Osteoblast (primary cell): ENCODE data around the gene TMOD1. TPM values are rescaled to one million over a fixed set of nuclear protein-coding genes. Genes with fewer than 3 reads are reported as not detected.

Source experiments
- DNase-seq: peaks from one replicate; pipeline ENCODE4 v3.0.0; 2011; ENCODE audit warnings: low spot score, mixed read lengths; ENCODE audit not compliant: insufficient read length; ENCODE audit errors: missing footprints
- H2AFZ ChIP-seq: 2 replicates; pipeline ENCODE4 v1.6.0; 2011; ENCODE audit warnings: mild to moderate bottlenecking, low read length
- H3K27ac ChIP-seq: 2 replicates; pipeline ENCODE4 v1.5.1; 2011; ENCODE audit warnings: mild to moderate bottlenecking, low read depth, low read length, moderate library complexity
- H3K27me3 ChIP-seq: 2 replicates; pipeline ENCODE4 v1.6.0; 2012; ENCODE audit warnings: mild to moderate bottlenecking, control low read depth, inconsistent platforms, low read length, moderate library complexity; ENCODE audit not compliant: insufficient read depth
- H3K36me3 ChIP-seq: 2 replicates; pipeline ENCODE4 v1.5.1; 2011; ENCODE audit warnings: mild to moderate bottlenecking, low read length, control low read depth, moderate library complexity; ENCODE audit not compliant: insufficient read depth
- H3K4me1 ChIP-seq: 2 replicates; pipeline ENCODE4 v1.5.1; 2011; ENCODE audit warnings: mild to moderate bottlenecking, low read length, control low read depth, moderate library complexity; ENCODE audit not compliant: insufficient read depth
- H3K4me2 ChIP-seq: 2 replicates; pipeline ENCODE4 v1.6.0; 2011; ENCODE audit warnings: mild to moderate bottlenecking, low read length; ENCODE audit not compliant: insufficient read depth
- H3K4me3 ChIP-seq: fragments of 200-600 bp; sonication (generic); 3 replicates; pipeline ENCODE4 v1.5.1; 2012; ENCODE audit warnings: mild to moderate bottlenecking, low read length, inconsistent platforms; ENCODE audit not compliant: insufficient read depth
- H3K79me2 ChIP-seq: 2 replicates; pipeline ENCODE4 v1.6.0; 2012; ENCODE audit warnings: mild to moderate bottlenecking, low read length, control low read depth, inconsistent platforms; ENCODE audit not compliant: insufficient read depth
- H3K9me3 ChIP-seq: 2 replicates; pipeline ENCODE4 v1.5.1; 2011; ENCODE audit warnings: low read depth, low read length, control low read depth
- H4K20me1 ChIP-seq: 2 replicates; pipeline ENCODE4 v1.6.0; 2012; ENCODE audit warnings: mild to moderate bottlenecking, low read length, control low read depth; ENCODE audit not compliant: insufficient read depth
- total RNA-seq: library from RNA; depleted of rRNA; stranded (reverse); fragments of >200 nt; gene quantifications from 2 replicates; pipeline ENCODE4 v1.2.3, GENCODE V29; 2012
- TF ChIP-seq, protein P1 (sequence below): IDR thresholded peaks from 2 replicates; pipeline ENCODE4 v1.5.1; 2011; ENCODE audit warnings: mild to moderate bottlenecking, low read depth, low read length, moderate library complexity; ENCODE audit errors: extremely low read depth

TMOD1 gene
- total RNA-seq, 1 donor: not detected

- H3K4me1 ChIP-seq: no peaks in the 10 kb centered on the region
- H3K9me3 ChIP-seq: no peaks in the 10 kb centered on the region
- no peaks in the 10 kb centered on the region for H3K36me3 ChIP-seq
- H3K27ac ChIP-seq: no peak overlapping the region
- peaks cover 16% of the 10 kb centered on the region for H3K27me3 ChIP-seq
- no peak overlapping the region for H3K4me3 ChIP-seq
- H4K20me1 ChIP-seq: no peaks in the 10 kb centered on the region
- no peak overlapping the region for H2AFZ ChIP-seq
- TF ChIP-seq, protein P1, sequence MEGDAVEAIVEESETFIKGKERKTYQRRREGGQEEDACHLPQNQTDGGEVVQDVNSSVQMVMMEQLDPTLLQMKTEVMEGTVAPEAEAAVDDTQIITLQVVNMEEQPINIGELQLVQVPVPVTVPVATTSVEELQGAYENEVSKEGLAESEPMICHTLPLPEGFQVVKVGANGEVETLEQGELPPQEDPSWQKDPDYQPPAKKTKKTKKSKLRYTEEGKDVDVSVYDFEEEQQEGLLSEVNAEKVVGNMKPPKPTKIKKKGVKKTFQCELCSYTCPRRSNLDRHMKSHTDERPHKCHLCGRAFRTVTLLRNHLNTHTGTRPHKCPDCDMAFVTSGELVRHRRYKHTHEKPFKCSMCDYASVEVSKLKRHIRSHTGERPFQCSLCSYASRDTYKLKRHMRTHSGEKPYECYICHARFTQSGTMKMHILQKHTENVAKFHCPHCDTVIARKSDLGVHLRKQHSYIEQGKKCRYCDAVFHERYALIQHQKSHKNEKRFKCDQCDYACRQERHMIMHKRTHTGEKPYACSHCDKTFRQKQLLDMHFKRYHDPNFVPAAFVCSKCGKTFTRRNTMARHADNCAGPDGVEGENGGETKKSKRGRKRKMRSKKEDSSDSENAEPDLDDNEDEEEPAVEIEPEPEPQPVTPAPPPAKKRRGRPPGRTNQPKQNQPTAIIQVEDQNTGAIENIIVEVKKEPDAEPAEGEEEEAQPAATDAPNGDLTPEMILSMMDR: no peak
- no peak for DNase-seq
- H3K79me2 ChIP-seq: no peaks in the 10 kb centered on the region
- H3K4me2 ChIP-seq: no peak overlapping the region
These were observed 59.4 kb downstream of the TMOD1 start for GRCh38 chr9:97560851-97561250.

- no peaks in the 10 kb centered on the region for H4K20me1 ChIP-seq
- H3K4me1 ChIP-seq: no peaks in the 10 kb centered on the region
- H3K27ac ChIP-seq: no peak overlapping the region
- no peak overlapping the region for H3K4me3 ChIP-seq
- no peak overlapping the region for H3K4me2 ChIP-seq
- H2AFZ ChIP-seq: no peak overlapping the region
- H3K36me3 ChIP-seq: no peaks in the 10 kb centered on the region
- peaks cover 16% of the 10 kb centered on the region for H3K27me3 ChIP-seq
- no peaks in the 10 kb centered on the region for H3K79me2 ChIP-seq
- H3K9me3 ChIP-seq: no peaks in the 10 kb centered on the region
- TF ChIP-seq, protein P1: no peak
- no peak for DNase-seq
These were observed 60.0 kb downstream of the TMOD1 start for GRCh38 chr9:97561501-97561900.

DNA sequence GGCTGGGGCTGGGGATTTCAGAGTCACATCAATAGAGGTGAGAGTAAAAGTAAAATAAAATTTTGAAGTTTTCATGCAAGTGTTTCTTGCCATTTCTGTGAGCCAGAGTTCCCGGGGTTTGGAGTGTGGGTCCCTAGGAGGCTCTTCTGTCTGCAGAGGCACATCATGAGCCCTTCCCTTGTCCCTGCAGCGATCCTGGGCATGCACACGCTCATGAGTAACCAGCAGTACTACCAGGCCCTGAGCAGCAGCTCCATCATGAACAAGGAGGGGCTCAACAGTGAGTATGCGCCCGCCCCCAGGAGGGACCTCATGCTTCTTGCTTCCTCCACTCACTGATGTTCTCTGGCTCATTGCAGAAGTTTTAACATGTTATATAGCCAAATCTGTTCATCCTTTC is 61.1 kb downstream of the TMOD1 start:
- no peak overlapping the region for H3K4me2 ChIP-seq
- no peak overlapping the region for H3K4me3 ChIP-seq
- H3K79me2 ChIP-seq: no peaks in the 10 kb centered on the region
- TF ChIP-seq, protein P1: no peak
- no peak for DNase-seq
- no peak overlapping the region for H3K27ac ChIP-seq
- no peaks in the 10 kb centered on the region for H3K4me1 ChIP-seq
- H3K27me3 ChIP-seq: peaks cover 19% of the 10 kb centered on the region
- no peaks in the 10 kb centered on the region for H3K9me3 ChIP-seq
- no peak overlapping the region for H2AFZ ChIP-seq
- H4K20me1 ChIP-seq: no peaks in the 10 kb centered on the region
- H3K36me3 ChIP-seq: no peaks in the 10 kb centered on the region

- H3K27ac ChIP-seq: no peak overlapping the region
- H3K4me3 ChIP-seq: no peak overlapping the region
- H3K36me3 ChIP-seq: no peaks in the 10 kb centered on the region
- no peak overlapping the region for H2AFZ ChIP-seq
- DNase-seq: no peak
- no peaks in the 10 kb centered on the region for H4K20me1 ChIP-seq
- H3K27me3 ChIP-seq: peaks cover 24% of the 10 kb centered on the region
- no peaks in the 10 kb centered on the region for H3K4me1 ChIP-seq
- TF ChIP-seq, protein P1: no peak
- H3K4me2 ChIP-seq: no peak overlapping the region
- H3K79me2 ChIP-seq: no peaks in the 10 kb centered on the region
- H3K9me3 ChIP-seq: no peaks in the 10 kb centered on the region
These were observed 62.1 kb downstream of the TMOD1 start for GRCh38 chr9:97563458-97564135.
